ENCODE results near the gene TAMM41.
"Not testable (repeated sequence)": the region's sequence is repeated elsewhere in the genome, so short reads cannot be mapped to it uniquely, and the experiment has no call there.

The TAMM41 gene

GRCh38 chr3:11769704-11770476, 76.8 kb downstream of the TAMM41 start:
- in situ Hi-C loops (cut with MboI; ENCODE audit: low sequenced_read_pairs) = no loop called here

DNA sequence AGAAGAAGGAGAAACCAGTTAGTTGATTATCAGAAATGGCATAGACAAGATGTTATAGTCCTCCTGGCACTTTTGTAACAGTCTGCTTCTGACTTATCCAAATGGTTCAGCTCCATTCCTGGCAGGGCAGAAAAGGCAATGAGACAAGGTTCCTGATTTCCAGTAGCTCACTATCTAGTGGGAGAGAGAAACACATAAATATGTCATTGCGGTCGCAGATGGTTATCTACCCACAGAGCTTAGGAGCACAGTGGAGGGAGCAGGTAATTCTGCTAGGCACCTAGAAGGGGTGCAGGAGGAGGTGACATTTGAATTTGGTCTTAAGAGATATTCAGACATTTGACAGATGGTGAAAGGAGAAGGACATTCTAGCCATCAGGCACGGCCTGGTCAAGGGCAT, 78.1 kb downstream of the TAMM41 start:
- in situ Hi-C loops (cut with MboI; ENCODE audit: low sequenced_read_pairs) = no loop called here

DNA sequence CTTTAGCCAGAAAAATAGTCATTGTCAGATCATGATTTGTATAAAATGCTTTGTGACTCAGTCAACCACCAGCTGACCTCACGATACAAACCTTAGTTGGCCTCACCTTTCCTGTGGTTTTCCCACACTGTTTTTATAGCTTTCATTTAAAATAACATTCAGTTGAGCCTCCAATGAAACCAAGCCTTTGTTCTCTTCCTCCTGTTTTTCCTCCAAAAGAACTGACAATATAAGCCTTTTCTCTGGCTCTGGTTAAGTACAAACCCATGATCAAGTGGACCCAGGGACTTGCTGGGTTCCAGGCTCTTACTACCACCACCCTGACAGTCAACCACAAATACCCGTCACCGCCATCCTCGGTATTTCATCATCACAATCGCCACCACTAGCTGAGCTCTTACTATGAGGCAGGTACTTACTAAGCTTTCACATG, 81.7 kb downstream of the TAMM41 start:
- in situ Hi-C loops (cut with MboI; ENCODE audit: low sequenced_read_pairs) = no loop called here

DNA sequence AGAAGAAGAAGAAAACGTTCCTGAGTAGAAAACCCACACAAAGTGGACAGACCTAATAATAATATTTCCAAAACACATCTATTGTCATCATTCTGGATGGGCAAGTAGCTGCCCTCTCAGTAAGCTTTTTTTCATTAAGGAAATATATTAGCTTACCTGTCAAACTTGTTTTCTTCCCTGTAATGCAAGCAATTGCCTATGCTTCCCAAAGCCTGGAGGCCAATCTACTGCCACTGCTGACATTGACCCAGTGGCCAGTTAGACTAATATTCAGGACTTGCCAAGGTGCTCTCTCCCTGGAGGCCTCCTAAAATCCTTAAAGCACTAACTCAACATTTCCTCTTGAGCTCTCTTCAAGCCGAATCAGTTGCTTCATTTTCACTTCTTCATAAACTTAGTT, 86.7 kb downstream of the TAMM41 start:
- in situ Hi-C loops (cut with MboI; ENCODE audit: low sequenced_read_pairs) = no loop called here

- in situ Hi-C loops (cut with MboI; ENCODE audit: low sequenced_read_pairs) = no loop called here
Measured at GRCh38 chr3:11757929-11758328, 88.8 kb downstream of the TAMM41 start.

DNA sequence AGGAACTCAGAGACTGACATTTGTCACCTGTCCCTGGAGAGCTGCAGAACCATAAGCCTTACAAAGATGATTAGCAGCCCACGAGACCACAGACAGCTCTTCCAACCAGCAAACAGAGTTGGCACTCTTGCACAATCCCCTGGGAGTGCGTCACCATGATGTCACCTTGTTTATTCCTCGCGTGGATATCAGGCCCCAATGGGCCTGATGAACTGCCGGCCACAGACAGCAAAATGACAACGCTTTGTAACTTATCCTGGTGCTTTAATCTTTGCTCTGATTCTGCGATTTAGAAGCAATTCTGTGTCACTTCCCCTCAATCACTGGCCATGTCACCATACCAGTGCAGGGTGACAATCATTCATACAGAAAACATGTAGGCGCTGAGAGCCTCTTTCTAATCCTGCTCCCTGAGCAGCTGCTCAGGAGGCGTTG, 89.2 kb downstream of the TAMM41 start:
- in situ Hi-C loops (cut with MboI; ENCODE audit: low sequenced_read_pairs) = no loop called here

DNA sequence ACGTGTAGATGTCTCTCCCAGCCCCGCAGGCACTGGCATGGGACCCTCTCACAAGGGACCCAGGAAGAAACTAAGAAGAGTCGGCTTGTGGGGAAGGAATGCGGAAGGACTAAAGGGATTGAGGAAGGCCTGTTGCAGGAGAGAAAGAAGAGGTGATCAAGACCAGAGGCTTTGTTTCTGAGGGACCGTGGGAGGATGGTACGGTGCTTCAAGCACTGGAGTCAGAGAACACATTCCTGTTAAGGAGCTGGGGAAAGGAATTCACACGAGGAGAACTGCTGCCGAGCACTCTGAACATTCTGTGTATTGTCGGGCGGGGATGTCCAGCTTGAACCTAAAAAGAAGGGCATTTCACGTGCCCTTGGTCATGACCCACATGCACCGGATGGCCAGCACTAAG, 91.4 kb downstream of the TAMM41 start:
- in situ Hi-C loops (cut with MboI; ENCODE audit: low sequenced_read_pairs) = no loop called here

GRCh38 chr3:11752254-11752653, 94.4 kb downstream of the TAMM41 start:
- in situ Hi-C loops (cut with MboI; ENCODE audit: low sequenced_read_pairs) = not testable (repeated sequence)

DNA sequence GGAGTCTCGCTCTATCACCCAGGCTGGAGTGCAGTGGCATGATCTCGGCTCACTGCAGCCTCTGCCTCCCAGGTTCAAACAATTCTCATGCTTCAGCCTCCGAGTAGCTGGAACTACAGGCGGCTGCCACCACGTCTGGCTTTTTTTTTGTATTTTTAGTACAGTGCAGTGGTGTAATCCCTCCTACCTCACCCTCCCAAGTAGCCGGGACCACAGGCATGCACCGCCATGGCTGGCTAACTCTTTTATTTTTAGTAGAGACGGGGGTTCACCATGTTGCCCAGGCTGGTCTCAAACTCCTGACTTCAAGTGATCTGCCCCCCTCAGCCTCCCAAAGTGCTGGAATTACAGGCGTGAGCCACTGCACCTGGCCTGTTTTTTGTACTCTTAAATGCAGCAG, 98.4 kb downstream of the TAMM41 start:
- in situ Hi-C loops (cut with MboI; ENCODE audit: low sequenced_read_pairs) = not testable (repeated sequence)
